ENCODE results near the gene COMT.

- TF ChIP-seq POLR2A (IDR thresholded peaks at IDR 0.05): no peak
- TF ChIP-seq CTCF (IDR thresholded peaks at IDR 0.05): no peak
Observed at GRCh38 chr22:19975707-19976035, 34.1 kb downstream of the COMT start.
